Measurements from ENCODE around the gene TSPAN18. TPM values are rescaled to one million over a fixed set of nuclear protein-coding genes. Genes with fewer than 3 reads are reported as not detected.

Gene TSPAN18
- total RNA-seq, 4 donors from 2014 or later = 2.1 to 9.1 (median 2.5) TPM

GRCh38 chr11:44949160-44950030, 222.6 kb downstream of the TSPAN18 start:
- Histone ChIP-seq H3K27ac (peak overlapping the region; percentile 72 to 82 (median 78)), H3K9me3 (no peaks in the 10 kb centered on the region), H3K4me1 (peaks cover 8 to 11% of the 10 kb centered on the region in 2 donors), H3K4me3 (peak overlapping the region; percentile 55 to 85 (median 76)), H3K36me3 (no peaks in the 10 kb centered on the region), H3K27me3 (no peaks in the 10 kb centered on the region)
- ATAC-seq (no peak), DNase-seq (no peak)
- intact Hi-C loops (cut with DNase I; ENCODE audit: low total_unique reads) = loop anchor here (2.0 to 5.0 kb wide), 3 partner anchors 71 to 153 kb away; no protein-coding TSS in a partner anchor
- TF ChIP-seq CTCF (IDR thresholded peaks at IDR 0.05 in 4 of 5, conservative IDR thresholded peaks at IDR 0.05 in 1 of 5) (peak in 3 of 5 experiments; percentile 16 to 31 (median 16)), POLR2A (IDR thresholded peaks at IDR 0.05) (peak in 1 of 2 donors; percentile 42)
- in situ Hi-C loops (cut with MboI; ENCODE audit: low sequenced_read_pairs in 4 of 4) = loop anchor here in 2 of 4 donors (25.0 kb wide), 1 partner anchor 338 kb away; the partner anchor contains the start of gene SYT13 (in 2 of the 2)

GRCh38 chr11:44950031-44950624, 223.4 kb downstream of the TSPAN18 start:
- intact Hi-C loops (cut with DNase I; ENCODE audit: low total_unique reads) (loop anchor here (2.0 to 5.0 kb wide), 3 partner anchors 71 to 152 kb away; no protein-coding TSS in a partner anchor), in situ Hi-C loops (cut with MboI; ENCODE audit: low sequenced_read_pairs in 4 of 4) (no loop called here)
- H3K4me3 ChIP-seq = peak overlapping the region; percentile 55 to 85 (median 76)
- DNase-seq (no peak), ATAC-seq (peak in 1 of 2 donors; percentile 29)
- peak overlapping the region; percentile 72 to 82 (median 78) for H3K27ac ChIP-seq
- H3K4me1 ChIP-seq = peaks cover 8 to 16% of the 10 kb centered on the region in 2 donors
- H3K27me3 ChIP-seq = no peaks in the 10 kb centered on the region
- TF ChIP-seq POLR2A (IDR thresholded peaks at IDR 0.05) (no peak), CTCF (IDR thresholded peaks at IDR 0.05 in 4 of 5, conservative IDR thresholded peaks at IDR 0.05 in 1 of 5) (no peak)
- H3K9me3 ChIP-seq = no peaks in the 10 kb centered on the region
- H3K36me3 ChIP-seq = no peaks in the 10 kb centered on the region

GRCh38 chr11:44950625-44951476, 224.1 kb downstream of the TSPAN18 start, which contains the start of gene TP53I11:
TSS of gene TP53I11 (minus strand) at chr11:44950883. CDS start at chr11:44938335, 12,548 bp downstream.
- in situ Hi-C loops (cut with MboI; ENCODE audit: low sequenced_read_pairs in 4 of 4) (no loop called here), intact Hi-C loops (cut with DNase I; ENCODE audit: low total_unique reads) (loop anchor here (2.0 to 5.0 kb wide), 3 partner anchors 70 to 151 kb away; no protein-coding TSS in a partner anchor)
- TF ChIP-seq CTCF (IDR thresholded peaks at IDR 0.05 in 4 of 5, conservative IDR thresholded peaks at IDR 0.05 in 1 of 5) = peak; percentile 26 to 74 (median 68)
- peak; percentile 63 to 81 for TF ChIP-seq POLR2A (IDR thresholded peaks at IDR 0.05)

GRCh38 chr11:44952082-44952481, 225.3 kb downstream of the TSPAN18 start:
- no peak for ATAC-seq

More at GRCh38 chr11:44950625-44951476, 224.1 kb downstream of the TSPAN18 start, which contains the start of gene TP53I11:
- Histone ChIP-seq H3K27ac (peak within 1 kb of the TSS; percentile 72 to 82 (median 78)), H3K27me3 (no peaks in the 10 kb centered on the region), H3K4me3 (peak within 1 kb of the TSS; percentile 55 to 85 (median 76)), H3K9me3 (no peaks in the 10 kb centered on the region), H3K36me3 (no peaks in the 10 kb centered on the region), H3K4me1 (peaks cover 8 to 17% of the 10 kb centered on the region in 2 donors)
- DNase-seq (peak; percentile 37 to 67), ATAC-seq (peak; percentile 54 to 66)

More at GRCh38 chr11:44952082-44952481, 225.3 kb downstream of the TSPAN18 start:
- intact Hi-C loops (cut with DNase I; ENCODE audit: low total_unique reads) (loop anchor here (5.0 kb wide), 2 partner anchors 135 to 150 kb away; no protein-coding TSS in a partner anchor), in situ Hi-C loops (cut with MboI; ENCODE audit: low sequenced_read_pairs in 4 of 4) (no loop called here)
- Histone ChIP-seq H3K36me3 (no peaks in the 10 kb centered on the region), H3K4me1 (peaks cover 4 to 9% of the 10 kb centered on the region in 2 donors), H3K4me3 (no peak overlapping the region), H3K27ac (no peak overlapping the region), H3K27me3 (peaks cover 0 to 6% (median 2%) of the 10 kb centered on the region in 3 donors), H3K9me3 (no peaks in the 10 kb centered on the region)
- DNase-seq = no peak
- TF ChIP-seq CTCF (IDR thresholded peaks at IDR 0.05 in 4 of 5, conservative IDR thresholded peaks at IDR 0.05 in 1 of 5) (no peak), POLR2A (IDR thresholded peaks at IDR 0.05) (no peak)

All from gastrocnemius medialis (tissue), 4 donors.